NCI-H2107 treated with DMSO at 0.1 percent for 48 hours (cell line): ENCODE data around the gene ZGLP1.
A peak's percentile ranks its signal among the peaks of the same experiment; 100 is the strongest.
"Not testable (repeated sequence)": the region's sequence is repeated elsewhere in the genome, so short reads cannot be mapped to it uniquely, and the experiment has no call there.

ENCODE experiments used
- DNase-seq: peaks from one replicate; lab custom pipeline; 2025; ENCODE audit not compliant: unreplicated experiment; lab: John Stamatoyannopoulos, UW

ZGLP1 gene

DNA sequence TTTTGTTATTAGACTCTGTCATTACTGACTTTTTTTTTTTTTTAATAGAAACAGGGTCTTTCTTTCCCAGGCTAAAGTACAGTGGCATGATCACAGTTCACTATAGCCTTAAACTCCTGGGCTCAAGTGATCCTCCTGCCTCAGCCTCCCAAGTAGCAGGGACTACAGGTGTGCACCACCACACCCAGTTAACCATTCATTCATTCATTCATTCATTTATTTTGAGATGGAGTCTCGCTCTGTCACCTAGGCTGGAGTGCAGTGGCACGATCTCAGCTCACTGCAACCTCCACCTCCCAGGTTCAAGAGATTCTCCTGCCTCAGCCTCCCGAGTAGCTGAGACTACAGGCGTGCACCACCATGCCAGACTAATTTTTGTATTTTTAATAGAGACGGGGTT, 27.6 kb downstream of the ZGLP1 start:
- DNase-seq, result not testable (repeated sequence)

DNA sequence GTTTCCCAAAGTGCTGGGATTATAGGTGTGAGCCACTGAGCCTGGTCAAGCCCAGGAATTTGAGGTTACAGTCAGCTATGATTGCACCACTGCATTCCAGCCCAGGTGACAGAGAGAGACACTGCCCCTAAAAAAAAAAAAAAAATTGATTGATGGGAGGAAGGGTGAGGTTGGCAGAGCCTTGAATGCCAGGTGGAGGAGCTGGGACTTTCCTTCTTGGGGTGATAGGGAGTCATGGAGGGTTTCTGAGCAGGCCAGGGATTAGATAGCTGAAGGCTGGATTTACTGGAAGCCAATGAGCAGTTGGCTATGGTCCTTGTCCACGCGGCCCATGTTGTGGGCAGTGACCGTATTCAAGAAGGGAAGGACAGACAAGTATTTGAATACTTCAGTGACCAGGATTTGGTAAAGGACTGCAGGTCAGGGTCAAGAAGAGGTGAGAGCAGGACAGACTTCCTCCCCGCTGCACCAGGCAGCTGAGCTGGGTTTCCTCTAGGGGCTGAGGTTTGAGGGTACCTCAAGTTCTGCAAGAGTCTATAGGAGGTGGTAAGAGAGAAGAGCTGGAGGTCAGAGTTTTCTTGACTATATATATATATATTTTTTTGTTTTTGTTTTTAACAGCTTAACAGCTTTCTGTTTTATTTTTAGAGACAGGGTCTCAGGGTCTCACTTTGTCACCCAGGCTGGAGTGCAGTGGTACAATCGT, 29.7 kb downstream of the ZGLP1 start:
- DNase-seq, result no peak

DNA sequence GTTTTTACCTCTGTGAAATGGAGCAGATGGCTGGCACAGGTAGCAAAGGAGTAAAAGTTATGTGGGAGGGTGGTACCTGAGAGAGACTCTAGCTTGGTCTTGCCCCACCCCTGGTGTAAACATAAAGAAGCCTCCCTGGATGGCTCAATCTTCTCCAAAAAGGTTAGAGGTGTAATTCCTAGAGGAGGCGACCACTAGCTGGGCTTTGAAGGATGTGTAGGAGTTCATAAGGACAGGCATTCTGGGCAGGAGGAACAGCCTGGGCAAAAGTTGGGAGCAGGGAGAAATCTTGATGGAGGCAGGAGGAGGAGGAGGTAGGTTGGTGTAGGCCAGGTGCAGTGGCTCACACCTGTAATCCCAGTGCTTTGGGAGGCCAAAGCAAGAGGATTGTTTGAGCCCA, 30.7 kb downstream of the ZGLP1 start:
- DNase-seq, result no peak

DNA sequence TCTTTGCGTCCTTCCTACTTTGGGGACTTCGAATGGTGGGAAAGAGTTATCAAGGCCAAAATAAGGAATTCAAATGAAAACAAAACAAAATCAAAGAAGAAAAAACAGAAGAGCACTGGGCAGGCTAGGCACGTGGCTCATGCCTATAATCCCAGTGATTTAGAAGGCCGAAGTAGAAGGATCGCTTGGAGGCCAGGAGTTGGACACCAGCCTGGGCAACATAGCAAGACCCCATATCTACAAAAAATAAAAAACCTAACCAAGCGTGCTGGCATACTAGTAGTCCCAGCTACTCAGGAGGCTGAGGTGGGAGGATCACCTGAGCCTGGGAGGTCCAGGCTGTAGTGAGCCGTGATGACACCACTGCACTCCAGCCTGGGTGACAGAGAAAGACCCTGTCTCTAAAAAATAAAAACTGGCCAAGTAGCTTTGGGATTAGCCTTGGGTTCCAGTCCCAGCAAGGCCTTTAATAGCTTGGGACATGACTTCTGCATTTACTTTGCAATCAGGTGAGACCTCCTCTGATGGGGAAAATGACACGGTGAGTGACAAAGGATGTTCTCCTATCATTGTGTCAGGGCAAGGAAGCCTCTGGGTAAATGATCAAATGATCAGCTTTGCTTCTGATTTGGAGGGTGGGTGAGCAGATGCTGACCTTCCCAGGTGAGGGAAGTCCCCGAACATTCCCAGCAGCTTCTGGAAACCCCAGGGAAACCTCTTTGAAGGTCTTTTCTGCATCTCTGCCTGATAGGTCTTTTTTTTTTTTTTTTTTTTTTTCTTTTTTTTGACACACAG, 31.6 kb downstream of the ZGLP1 start:
- no peak for DNase-seq

DNA sequence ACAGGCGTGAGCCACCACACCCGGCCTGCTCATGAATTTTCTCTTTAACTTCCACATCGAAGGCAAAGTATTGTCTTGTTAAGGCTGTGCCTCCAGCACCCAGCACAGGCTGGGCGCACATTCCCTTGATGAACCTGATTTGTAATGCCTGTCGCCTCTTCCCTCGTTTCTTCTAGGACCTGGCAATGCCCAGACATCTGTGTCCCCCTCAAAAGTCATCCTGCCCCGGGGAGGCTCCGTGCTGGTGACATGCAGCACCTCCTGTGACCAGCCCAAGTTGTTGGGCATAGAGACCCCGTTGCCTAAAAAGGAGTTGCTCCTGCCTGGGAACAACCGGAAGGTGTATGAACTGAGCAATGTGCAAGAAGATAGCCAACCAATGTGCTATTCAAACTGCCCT, 35.0 kb downstream of the ZGLP1 start:
- DNase-seq, result no peak

DNA sequence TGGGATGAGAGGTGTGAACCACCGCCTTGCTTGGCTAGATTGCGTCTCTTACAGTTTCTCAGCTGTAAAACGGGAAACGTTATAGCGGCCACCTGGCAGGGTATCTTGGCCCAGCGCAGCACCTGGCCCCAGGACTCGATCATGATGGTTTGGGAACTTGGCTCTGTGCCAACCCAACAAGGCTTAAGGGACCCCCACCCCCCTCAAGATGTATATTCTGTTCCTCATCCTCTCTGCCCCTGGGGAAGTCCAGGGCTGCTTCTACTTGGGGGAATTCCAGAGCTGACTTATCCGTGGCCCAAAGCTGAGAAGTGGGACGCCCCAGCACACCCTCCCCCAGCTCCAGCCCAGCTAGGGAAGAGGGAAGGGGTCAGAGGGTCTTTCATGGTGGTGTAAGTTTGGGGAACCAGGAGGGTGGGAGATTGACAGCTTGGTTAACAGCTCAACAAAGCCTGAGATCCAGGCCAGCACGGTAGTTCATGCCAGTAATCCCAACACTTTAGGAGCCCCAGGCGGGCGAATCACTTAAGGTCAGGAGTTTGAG, 38.0 kb downstream of the ZGLP1 start:
- DNase-seq, result no peak

DNA sequence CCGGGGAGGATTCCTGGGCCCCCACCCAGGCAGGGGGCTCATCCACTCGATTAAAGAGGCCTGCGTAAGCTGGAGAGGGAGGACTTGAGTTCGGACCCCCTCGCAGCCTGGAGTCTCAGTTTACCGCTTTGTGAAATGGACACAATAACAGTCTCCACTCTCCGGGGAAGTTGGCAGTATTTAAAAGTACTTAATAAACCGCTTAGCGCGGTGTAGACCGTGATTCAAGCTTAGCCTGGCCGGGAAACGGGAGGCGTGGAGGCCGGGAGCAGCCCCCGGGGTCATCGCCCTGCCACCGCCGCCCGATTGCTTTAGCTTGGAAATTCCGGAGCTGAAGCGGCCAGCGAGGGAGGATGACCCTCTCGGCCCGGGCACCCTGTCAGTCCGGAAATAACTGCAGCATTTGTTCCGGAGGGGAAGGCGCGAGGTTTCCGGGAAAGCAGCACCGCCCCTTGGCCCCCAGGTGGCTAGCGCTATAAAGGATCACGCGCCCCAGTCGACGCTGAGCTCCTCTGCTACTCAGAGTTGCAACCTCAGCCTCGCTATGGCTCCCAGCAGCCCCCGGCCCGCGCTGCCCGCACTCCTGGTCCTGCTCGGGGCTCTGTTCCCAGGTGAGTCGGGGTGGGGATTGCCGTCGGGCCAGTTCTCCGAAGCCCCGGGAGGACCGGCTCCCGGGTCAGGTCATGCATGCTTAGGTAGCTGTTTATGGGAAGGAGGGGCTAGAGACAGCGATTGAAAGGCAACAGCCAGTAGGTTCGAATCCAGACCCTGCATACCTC, 38.8 kb downstream of the ZGLP1 start, which contains the start of gene ICAM1:
Gene ICAM1, plus strand, starts transcription at position 505 of the 779 bp plus-strand sequence. Its CDS starts 40 bp downstream, at position 545.
- no peak for DNase-seq

DNA sequence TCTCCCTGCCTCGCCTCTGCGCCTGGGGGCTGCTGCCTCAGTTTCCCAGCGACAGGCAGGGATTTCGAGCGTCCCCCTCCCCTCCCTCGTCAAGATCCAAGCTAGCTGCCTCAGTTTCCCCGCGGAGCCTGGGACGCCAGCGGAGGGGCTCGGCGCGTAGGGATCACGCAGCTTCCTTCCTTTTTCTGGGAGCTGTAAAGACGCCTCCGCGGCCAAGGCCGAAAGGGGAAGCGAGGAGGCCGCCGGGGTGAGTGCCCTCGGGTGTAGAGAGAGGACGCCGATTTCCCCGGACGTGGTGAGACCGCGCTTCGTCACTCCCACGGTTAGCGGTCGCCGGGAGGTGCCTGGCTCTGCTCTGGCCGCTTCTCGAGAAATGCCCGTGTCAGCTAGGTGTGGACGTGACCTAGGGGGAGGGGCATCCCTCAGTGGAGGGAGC, 39.4 kb downstream of the ZGLP1 start:
- no peak for DNase-seq

DNA sequence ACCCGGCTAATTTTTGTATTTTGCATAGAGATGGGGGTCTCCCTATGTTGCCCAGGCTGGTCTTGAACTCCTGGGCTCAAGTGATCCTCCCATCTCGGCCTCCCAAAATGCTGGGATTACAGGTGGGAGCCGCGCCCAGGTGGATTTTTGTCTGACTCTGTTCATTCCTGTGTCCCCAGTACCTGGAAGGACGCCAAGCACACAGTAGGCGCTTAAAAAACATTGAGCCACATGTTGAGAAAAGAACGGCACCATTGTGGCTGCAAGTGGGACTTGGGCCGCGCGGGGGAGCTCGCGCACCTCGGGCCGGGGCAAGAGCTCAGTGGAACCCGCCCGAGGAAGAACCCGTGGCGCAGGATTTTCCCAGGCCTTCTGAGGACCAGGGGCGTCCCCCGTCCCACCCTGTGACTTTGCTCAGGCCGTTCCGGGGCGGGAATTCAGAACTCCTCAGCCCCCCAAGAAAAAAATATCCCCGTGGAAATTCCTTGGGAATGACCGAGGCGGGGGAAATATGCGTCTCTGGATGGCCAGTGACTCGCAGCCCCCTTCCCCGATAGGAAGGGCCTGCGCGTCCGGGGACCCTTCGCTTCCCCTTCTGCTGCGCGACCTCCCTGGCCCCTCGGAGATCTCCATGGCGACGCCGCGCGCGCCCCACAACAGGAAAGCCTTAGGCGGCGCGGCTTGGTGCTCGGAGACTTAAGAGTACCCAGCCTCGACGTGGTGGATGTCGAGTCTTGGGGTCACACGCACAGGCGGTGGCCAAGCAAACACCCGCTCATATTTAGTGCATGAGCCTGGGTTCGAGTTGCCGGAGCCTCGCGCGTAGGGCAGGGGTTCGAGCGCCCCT, 40.1 kb downstream of the ZGLP1 start:
- peak; percentile 19 for DNase-seq

DNA sequence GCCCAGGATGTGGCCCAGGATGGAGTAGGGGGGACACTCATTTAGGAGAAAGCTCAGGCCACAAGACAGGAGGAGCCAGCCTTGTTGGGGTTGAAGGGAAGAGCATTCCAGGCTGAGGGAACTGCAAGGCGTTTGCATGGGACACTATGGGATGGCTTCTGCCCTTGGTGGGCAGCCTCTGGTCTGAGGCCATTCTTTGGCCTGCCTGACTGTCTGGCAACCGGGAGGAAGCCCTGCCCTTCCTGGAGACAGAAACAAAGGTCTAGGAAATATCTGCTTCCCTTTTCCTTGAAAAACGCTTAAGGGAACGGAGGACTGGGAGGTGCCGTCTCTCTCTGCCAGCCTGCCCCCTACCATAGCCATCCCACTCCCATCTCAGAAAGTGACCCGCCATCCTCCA, 41.5 kb downstream of the ZGLP1 start:
- no peak for DNase-seq

DNA sequence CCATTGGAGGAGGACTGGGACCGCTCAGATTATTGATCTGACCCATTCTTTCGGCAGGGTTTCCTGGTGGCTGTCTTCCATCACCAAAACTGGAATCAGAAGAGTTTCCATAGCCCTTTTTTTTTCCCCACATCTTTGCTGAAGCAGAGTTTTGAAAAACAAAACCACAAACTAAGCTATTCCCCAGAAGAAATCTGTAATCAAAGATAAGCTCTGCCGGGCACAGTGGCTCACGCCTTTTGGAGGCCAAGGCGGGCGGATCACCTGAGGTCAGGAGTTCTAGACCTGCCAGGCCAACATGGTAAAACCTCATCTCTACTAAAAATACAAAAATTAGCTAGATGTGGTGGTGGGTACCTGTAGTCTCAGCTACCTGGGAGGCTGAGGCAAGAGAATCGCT, 42.9 kb downstream of the ZGLP1 start:
- no peak for DNase-seq

DNA sequence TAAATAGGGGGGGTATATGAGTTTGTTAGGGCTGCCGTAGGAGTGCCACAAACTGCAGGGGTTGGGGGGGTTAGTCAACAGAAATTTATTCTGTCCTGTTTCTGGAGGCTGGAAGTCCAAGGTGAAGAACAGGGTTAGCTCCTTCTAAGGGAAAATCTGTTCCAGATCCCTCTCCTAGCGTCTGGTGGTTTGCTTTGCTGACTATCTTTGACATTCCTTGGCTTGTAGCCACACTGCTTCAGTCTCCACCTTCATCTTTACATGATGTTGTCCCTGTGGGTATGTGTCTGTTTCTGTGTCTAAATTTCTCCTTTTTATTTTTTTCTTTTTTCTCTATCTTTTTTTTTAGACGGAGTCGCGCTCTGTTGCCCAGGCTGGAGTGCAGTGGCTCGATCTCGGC, 46.8 kb downstream of the ZGLP1 start:
- no peak for DNase-seq

DNA sequence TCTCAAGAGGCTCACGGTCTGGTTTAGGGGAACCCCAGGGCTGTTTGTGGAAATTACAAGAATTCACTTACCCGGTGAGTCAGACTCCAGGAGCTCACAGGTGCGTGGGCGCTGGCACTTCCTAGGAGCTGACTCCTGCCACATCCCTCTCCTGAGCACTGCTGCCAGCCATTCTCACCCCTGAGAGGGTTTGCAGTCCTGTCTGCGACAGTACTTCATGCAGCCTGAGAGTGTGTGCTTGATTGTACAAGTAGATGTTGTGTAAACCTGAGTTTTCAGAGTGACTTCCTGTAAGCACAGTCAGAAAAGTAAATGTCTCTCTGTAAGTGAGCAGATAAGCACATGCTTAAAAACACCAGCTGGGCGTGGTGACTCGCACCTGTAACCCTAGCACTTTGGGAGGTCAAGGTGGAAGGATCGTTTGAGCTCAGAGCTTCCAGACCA, 49.5 kb downstream of the ZGLP1 start:
- no peak for DNase-seq

DNA sequence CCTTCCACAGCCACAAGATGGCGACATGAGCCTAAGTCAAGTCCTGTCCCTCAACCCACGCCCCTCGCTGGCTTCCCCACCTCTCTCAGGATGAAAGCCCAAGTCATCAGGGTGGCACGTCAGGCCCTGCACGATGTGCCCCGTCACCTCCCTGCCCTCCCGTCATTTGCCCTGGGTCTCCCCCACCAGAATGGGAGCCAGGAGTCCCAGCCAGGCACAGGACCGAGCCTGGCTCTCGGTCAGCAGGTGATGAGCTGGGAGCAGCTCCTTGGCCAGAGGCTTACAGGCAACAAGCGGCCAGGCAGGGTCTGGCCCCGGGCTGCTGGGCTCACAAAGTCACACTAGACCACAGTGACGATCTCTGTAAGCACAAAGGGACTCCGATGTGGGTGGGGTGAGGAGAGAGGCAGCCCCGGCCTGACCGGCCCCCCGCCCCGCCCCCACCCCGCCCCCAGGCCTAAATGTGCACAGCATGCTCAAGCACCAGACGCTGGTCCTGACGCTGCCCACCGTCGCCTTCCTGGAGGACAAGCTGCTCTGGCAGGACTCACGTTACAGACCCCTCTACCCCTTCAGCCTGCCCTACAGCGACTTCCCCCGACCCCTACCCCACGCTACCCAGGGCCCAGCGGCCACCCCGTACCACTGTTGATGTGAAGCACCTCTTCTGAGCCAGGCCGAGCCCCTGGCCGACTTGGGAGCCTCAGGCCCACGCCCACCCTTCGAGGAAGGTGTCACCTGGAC, 50.3 kb downstream of the ZGLP1 start:
- peak; percentile 34 for DNase-seq

DNA sequence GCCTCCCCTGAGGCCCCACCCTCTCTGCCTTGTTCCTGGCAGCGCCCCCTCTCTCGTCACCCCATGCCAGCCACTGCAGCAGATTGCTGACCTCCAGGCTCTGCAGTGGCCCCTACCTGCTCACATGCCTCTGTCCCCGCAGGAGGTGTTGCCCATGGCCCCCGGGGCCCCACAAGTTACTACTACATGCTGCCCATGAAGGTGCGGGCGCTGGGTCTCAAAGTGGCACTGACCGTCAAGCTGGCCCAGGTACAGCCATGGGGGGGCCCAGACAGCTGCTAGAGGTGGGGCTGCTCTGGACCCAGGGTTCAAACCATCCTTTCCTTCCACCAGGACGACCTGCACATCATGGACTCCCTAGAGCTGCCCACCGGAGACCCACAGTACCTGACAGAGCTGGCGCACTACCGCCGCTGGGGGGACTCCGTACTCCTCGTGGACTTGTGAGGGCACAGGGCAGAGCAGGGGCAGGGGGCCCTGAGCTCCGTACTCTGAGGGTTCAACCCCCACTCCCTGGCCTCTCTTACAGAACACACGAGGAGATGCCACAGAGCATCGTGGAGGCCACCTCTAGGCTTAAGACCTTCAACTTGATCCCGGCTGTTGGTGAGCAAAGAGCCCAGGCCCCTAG, 51.4 kb downstream of the ZGLP1 start:
- DNase-seq, result no peak

DNA sequence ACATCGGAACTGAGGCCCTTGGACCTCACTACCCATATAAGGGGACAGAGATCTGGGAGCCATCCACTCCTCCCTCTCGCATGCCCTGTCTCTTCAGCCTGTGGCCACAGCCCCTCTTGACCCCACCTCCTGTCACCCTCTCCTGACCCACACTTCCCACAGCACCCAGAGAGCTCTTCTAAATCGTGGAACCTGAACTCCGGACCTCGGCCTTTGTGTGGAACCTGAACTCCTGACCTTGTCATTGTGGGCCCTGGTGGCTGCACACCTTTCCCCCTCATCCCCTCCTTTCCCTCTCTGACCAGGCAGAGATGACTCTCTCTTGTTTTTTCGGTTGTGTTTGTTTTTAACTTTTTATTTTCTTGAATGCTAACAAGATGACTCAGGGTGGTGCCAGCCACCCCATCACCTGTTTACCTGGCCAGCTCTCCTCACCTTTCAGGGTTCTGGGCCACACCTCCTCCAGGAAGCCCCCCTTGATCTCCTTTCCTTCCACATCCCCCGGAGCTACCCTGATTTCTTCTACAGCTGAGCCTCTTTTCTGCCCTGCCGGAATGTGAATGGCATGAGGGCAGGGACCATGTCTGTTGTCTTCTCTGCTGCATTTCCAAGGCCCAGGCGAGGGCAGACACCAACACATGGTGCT, 52.5 kb downstream of the ZGLP1 start:
- no peak for DNase-seq

DNA sequence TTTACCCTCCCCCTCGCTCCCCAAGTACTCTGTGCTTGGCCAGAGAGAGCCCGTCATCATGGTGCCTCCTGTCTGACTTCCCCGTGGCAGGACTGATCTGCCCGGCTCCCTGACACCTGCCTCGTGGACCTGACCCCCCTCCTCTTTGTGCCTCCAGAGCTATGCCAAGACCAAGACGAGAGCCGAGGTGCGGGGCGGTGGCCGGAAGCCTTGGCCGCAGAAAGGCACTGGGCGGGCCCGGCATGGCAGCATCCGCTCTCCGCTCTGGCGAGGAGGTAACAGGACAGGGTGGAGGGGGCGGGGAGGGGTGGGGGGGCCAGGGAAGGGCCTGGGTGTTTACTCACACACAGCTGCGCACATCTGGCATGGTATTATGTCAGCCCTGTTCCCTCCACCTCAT, 53.1 kb downstream of the ZGLP1 start:
- no peak for DNase-seq

DNA sequence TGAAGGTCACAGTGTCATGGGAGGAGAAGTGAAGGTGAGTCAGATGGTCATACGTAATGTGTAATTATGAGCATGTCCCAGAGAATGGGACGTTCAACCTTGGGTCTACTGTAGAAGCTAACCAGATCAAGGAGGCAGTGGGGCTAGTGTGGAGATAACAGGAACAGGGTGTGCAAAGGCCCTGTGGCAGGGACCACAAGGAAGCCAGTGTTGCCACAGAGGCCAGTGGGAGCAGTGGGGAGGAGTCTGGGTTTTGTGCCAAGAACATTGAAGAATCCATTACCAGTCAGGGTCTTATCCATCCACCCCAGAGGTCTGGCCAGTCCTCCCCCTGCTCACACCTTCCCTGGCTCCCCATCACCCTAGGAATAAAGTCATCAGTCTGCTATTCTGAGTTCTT, 54.3 kb downstream of the ZGLP1 start:
- DNase-seq, result no peak
